ENCODE measurements around the gene NDUFA1.
"Not testable (repeated sequence)": the region's sequence is repeated elsewhere in the genome, so short reads cannot be mapped to it uniquely, and the experiment has no call there.

The NDUFA1 gene

DNA sequence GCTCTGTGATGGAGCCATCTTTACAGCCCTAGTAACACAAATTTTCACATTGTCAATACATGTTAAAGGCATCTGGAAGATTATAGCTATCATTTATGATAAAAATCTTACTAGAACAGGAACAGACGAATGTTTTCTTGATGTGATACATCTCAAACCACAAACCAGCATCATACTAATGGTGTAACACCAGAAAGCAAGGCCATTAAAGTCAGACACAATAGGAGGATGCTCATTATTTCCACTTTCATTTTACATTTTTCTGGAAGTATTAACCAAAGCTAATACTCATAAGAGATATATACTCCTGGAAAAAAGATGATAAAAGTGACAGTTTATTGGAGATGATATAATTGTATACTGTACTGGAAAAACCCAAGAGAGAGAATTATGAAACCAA lies 29.3 kb downstream of the NDUFA1 start:
- DNase-seq (ENCODE audit: low spot score) = no peak

DNA sequence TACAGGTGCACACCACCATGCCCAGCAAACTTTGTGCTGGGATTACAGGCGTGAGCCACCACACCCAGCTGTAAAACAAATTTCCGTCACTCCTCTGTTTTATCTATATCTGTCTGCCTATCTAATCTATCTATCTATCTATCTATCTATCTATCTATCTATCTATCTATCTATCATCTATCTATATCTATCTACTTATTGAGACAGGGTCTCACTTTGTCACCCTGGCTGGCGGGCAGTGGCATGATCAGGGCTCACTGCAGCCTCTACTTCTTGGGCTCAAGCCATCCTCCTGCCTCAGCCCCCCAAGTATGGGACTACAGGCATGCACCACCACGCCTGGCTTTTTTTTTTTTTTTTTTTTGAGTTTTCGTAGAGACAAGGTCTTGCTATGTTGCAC lies 44.7 kb downstream of the NDUFA1 start:
- DNase-seq (ENCODE audit: low spot score) = no peak

DNA sequence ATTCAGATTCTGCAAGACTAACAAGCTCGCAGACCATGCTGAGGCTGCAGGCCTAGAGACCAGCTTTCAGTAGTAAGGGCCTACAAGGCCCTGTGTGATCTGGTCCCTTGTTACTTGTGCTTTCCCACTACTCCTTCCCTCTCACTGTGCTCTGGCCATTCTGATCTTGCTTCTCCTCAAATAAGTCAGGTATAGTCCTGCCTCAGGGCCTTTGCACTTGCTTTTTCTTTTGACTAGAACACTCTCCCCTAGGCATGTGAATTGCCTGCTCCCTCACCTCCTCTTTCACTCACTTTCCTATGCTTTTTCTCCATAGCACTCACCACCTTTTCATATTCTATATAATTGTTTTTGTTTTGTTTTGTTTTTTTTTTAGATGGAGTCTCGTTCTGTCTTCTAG lies 46.2 kb downstream of the NDUFA1 start:
- DNase-seq (ENCODE audit: low spot score) = no peak

DNA sequence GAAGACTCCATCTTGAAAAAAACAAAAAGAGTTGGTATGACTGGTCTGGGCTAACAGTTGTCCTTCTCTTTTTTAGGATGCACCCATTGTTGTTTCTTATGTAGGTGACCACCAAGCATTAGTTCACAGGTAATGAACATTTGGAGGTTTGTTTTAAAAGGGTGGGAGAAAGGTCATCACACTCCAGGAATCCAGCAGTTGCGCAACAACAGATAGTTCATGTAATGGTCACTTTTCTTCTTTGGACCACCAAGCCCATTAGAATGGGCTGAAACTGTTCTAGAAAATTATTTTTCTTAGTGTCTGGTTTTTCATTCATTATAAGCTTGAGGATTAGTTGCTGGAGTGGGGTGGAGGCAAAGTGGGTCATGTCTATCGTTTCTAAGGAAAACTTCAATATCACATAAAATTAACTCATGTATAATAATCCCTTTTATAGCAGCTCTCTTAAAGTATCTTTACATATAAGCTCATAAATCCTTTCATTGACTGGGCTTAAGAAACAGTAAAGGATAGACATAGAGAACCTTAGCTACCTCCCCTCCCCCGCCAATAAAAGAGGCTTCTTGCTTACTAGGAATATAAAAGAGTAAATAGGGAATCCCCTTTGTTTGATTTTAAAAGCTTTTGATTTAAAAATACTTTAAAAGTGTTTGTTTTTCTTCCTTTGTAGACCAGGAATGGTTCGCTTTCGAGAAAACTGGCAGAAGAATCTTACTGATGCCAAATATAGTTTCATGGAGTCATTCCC lies 48.4 kb downstream of the NDUFA1 start:
- no peak for DNase-seq (ENCODE audit: low spot score)

DNA sequence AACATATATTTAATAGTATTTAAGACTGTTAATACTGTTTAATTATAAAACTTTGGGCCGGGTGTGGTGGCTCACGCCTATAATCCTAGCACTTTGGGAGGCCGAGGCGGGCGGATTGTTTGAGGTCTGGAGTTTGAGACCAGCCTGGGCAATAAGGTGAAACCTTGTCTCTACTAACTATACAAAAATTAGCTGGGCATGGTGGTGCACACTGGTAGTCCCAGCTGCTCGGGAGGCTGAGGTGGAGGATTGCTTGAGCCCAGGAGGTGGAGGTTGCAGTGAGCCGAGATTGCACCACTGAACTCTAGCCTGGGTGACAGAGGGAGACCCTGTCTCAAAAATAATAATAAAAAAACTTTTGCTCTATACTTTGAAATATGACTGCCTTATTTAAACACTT lies 50.8 kb downstream of the NDUFA1 start:
- not testable (repeated sequence) for DNase-seq (ENCODE audit: low spot score)

All from NAMALWA (cell line).